ENCODE results near the gene ARPC1A. TPM values are rescaled to one million over a fixed set of nuclear protein-coding genes. Genes with fewer than 3 reads are reported as not detected.
"Not testable (repeated sequence)": the region's sequence is repeated elsewhere in the genome, so short reads cannot be mapped to it uniquely, and the experiment has no call there.

ARPC1A gene
- total RNA-seq, 2 experiments from 2014 or later = 71.8 to 108 TPM

DNA sequence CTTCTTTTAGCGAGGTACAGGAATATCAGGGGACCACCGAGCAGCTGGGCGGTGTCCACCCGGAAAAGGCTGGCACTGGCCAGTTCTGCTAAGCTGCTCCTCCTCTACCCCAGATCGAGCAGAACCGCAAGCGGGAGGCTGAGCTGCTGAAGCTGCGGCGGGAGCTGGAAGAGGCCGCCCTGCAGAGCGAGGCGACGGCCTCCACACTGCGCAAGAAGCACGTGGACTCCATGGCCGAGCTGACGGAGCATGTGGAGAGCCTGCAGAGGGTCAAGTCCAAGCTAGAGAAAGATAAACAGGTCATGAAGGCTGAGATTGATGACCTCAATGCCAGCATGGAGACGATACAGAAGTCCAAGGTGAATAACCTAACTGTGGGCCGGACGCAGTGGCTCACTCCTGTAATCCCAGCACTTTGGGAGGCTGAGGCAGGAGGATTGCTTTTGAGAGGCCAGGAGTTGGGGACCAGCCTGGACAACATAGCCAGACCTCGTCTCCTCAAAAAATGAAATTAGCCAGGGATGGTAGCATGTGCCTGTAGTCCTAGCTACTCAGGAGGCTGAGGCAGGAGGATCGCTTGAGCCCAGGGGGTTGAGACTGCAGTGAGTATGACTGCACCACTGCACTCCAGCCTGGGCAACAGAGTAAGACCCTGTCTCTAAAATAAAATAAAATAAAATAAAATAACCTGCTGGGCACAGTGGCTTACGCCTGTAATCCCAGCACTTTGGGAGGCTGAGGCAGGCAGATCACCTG lies 37.7 kb upstream of the ARPC1A start:
- BruUV-seq (replicated peaks) = no TSS peak
- DNase-seq (ENCODE audit: low spot score) = no peak
- TF ChIP-seq, protein P1, sequence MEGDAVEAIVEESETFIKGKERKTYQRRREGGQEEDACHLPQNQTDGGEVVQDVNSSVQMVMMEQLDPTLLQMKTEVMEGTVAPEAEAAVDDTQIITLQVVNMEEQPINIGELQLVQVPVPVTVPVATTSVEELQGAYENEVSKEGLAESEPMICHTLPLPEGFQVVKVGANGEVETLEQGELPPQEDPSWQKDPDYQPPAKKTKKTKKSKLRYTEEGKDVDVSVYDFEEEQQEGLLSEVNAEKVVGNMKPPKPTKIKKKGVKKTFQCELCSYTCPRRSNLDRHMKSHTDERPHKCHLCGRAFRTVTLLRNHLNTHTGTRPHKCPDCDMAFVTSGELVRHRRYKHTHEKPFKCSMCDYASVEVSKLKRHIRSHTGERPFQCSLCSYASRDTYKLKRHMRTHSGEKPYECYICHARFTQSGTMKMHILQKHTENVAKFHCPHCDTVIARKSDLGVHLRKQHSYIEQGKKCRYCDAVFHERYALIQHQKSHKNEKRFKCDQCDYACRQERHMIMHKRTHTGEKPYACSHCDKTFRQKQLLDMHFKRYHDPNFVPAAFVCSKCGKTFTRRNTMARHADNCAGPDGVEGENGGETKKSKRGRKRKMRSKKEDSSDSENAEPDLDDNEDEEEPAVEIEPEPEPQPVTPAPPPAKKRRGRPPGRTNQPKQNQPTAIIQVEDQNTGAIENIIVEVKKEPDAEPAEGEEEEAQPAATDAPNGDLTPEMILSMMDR (conservative IDR thresholded peaks at IDR 0.05; ENCODE audit: low read length) = no peak
- TF ChIP-seq EZH2phosphoT487 (IDR thresholded peaks at IDR 0.05; ENCODE audit: borderline replicate concordance, low read depth, low read length) = no peak
- intact Hi-C loops (cut with micrococcal nuclease; ENCODE audit: unreplicated experiment) = no loop called here
- no peak overlapping the region for H3K4me3 ChIP-seq (ENCODE audit: low read depth, low read length, poor library complexity, severe bottlenecking)
- no peak overlapping the region for H3K4me2 ChIP-seq (ENCODE audit: low read length)
- POLR2A ChIA-PET = interaction anchor here (0.6 to 0.7 kb wide), 5 partner anchors 25 to 850 kb away, joined by 3 to 6 read pairs (median 4); no protein-coding TSS in a partner anchor
- H3K27ac ChIP-seq (ENCODE audit: low read depth, low read length, poor library complexity, severe bottlenecking) = no peak overlapping the region
- H2AFZ ChIP-seq (ENCODE audit: low read length) = no peak overlapping the region
- H3K4me1 ChIP-seq (ENCODE audit: insufficient read depth, low read length, poor library complexity, severe bottlenecking) = no peaks in the 10 kb centered on the region
- no peaks in the 10 kb centered on the region for H4K20me1 ChIP-seq (ENCODE audit: insufficient read depth, low read length)
- H3K9me2 ChIP-seq (ENCODE audit: insufficient read depth, low read length) = no peaks in the 10 kb centered on the region
- H3K9me3 ChIP-seq (ENCODE audit: low read length) = no peaks in the 10 kb centered on the region
- H3K79me2 ChIP-seq (ENCODE audit: insufficient read depth, low read depth, low read length) = no peaks in the 10 kb centered on the region
- CTCF ChIA-PET (ENCODE audit: unreplicated experiment) = no interaction called here
- no peaks in the 10 kb centered on the region for H3K36me3 ChIP-seq (ENCODE audit: insufficient read depth, low read length)

DNA sequence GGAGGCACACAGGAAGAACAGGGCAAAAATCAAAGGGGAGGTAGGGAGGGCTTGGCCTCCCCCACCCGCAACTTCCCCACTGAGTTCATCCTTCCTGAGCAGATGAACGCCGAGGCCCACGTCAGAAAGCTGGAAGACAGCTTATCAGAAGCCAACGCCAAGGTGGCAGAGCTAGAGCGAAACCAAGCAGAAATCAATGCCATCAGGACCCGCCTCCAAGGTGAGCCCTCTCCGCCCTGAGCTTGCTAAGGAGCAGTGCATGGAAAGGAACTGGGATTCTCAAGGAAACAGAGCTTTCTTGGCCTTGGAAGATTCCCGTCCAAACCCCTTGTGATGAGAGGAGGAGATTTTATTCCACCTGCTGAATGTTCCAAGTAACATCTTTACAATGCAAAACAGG lies 36.5 kb upstream of the ARPC1A start:
- no peak overlapping the region for H3K4me2 ChIP-seq (ENCODE audit: low read length)
- H2AFZ ChIP-seq (ENCODE audit: low read length) = no peak overlapping the region
- no peaks in the 10 kb centered on the region for H3K9me2 ChIP-seq (ENCODE audit: insufficient read depth, low read length)
- no peaks in the 10 kb centered on the region for H3K79me2 ChIP-seq (ENCODE audit: insufficient read depth, low read depth, low read length)
- H3K27ac ChIP-seq (ENCODE audit: low read depth, low read length, poor library complexity, severe bottlenecking) = no peak overlapping the region
- intact Hi-C loops (cut with micrococcal nuclease; ENCODE audit: unreplicated experiment) = no loop called here
- H3K36me3 ChIP-seq (ENCODE audit: insufficient read depth, low read length) = no peaks in the 10 kb centered on the region
- ChIA-PET POLR2A (no interaction called here), CTCF (ENCODE audit: unreplicated experiment) (no interaction called here)
- BruUV-seq (replicated peaks) = no TSS peak
- no peaks in the 10 kb centered on the region for H4K20me1 ChIP-seq (ENCODE audit: insufficient read depth, low read length)
- no peaks in the 10 kb centered on the region for H3K4me1 ChIP-seq (ENCODE audit: insufficient read depth, low read length, poor library complexity, severe bottlenecking)
- no peak for DNase-seq (ENCODE audit: low spot score)
- no peak for TF ChIP-seq EZH2phosphoT487 (IDR thresholded peaks at IDR 0.05; ENCODE audit: borderline replicate concordance, low read depth, low read length)
- TF ChIP-seq, protein P1 (conservative IDR thresholded peaks at IDR 0.05; ENCODE audit: low read length) = no peak
- H3K4me3 ChIP-seq (ENCODE audit: low read depth, low read length, poor library complexity, severe bottlenecking) = no peak overlapping the region
- no peaks in the 10 kb centered on the region for H3K9me3 ChIP-seq (ENCODE audit: low read length)

DNA sequence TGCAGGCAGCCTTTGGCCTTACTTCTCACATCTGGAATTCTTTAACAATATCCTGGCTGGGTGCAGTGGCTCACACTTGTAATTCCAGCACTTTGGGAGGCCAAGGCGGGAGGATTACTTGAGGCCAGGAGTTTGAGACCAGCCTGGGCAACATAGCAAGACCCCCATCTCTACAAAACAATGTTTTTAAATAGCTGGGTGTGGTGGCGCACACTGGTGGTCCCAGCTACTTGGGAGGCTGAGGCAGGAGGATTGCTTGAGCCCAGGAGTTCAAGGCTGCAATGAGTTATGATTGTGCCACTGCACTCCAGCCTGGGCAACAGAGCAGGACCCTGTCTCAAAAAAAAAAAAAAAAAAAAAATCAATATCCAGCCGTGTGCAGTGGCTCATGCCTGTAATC lies 35.5 kb upstream of the ARPC1A start:
- H3K79me2 ChIP-seq (ENCODE audit: insufficient read depth, low read depth, low read length); CTCF ChIA-PET (ENCODE audit: unreplicated experiment); H3K9me2 ChIP-seq (ENCODE audit: insufficient read depth, low read length); H3K36me3 ChIP-seq (ENCODE audit: insufficient read depth, low read length); H3K4me3 ChIP-seq (ENCODE audit: low read depth, low read length, poor library complexity, severe bottlenecking); H4K20me1 ChIP-seq (ENCODE audit: insufficient read depth, low read length); H3K4me2 ChIP-seq (ENCODE audit: low read length); H3K9me3 ChIP-seq (ENCODE audit: low read length); BruUV-seq (replicated peaks); intact Hi-C loops (cut with micrococcal nuclease; ENCODE audit: unreplicated experiment); H2AFZ ChIP-seq (ENCODE audit: low read length); H3K4me1 ChIP-seq (ENCODE audit: insufficient read depth, low read length, poor library complexity, severe bottlenecking); DNase-seq (ENCODE audit: low spot score); H3K27ac ChIP-seq (ENCODE audit: low read depth, low read length, poor library complexity, severe bottlenecking): not testable (repeated sequence)
- POLR2A ChIA-PET = interaction anchor here (0.7 to 1.0 kb wide), 2 partner anchors 62 to 146 kb away, joined by 3 read pairs; partner anchors contain the start of gene SMURF1
